Measurements from ENCODE around the gene AGPS. TPM values are rescaled to one million over a fixed set of nuclear protein-coding genes. Genes with fewer than 3 reads are reported as not detected.
A peak's percentile ranks its signal among the peaks of the same experiment; 100 is the strongest.

AGPS gene
- total and polyA plus RNA-seq, 9 of the 15 experiments (the other 6 are each of a cell fraction or from before 2014, with no cell fraction given): 15.5 to 211 (median 63.1) TPM

DNA sequence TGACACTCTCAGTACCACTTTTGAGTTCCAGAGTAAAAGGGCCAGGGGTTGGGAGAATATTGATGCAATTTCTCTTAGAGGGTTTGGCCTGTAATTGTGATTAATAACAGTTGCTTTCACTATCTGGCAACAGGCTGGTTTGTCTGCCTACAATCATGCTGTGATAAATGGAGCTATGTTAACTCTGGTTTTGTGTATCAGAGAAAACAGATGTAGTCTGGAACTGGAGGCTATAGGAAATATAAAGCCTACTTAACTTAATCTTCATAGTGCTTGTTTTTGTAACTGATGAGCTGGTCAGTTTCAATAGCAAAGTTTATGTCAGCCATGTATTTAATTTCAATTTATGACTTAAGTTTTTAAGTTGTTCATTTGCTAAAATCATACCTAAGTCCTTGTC lies 138.0 kb downstream of the AGPS start:
- Histone ChIP-seq H4K20me1 (replicated peaks; ENCODE audit: control insufficient read depth, insufficient read depth, low read length) (no peaks in the 10 kb centered on the region), H3K4me2 (ENCODE audit: insufficient read depth, low read length) (no peak overlapping the region), H3K9ac (ENCODE audit: insufficient read depth in 1 of 2, low read depth in 2 of 2, low read length in 2 of 2) (no peak overlapping the region), H3K4me3 (no peak overlapping the region), H3K79me2 (ENCODE audit: control insufficient read depth, insufficient read depth, low read length) (no peaks in the 10 kb centered on the region), H3K27me3 (ENCODE audit: control insufficient read depth in 2 of 2, insufficient read depth in 2 of 2, low read length in 2 of 2) (no peaks in the 10 kb centered on the region), H3K4me1 (replicated peaks in 1 of 2; ENCODE audit: control insufficient read depth in 2 of 2, insufficient read depth in 2 of 2, low read length in 2 of 2) (no peaks in the 10 kb centered on the region), H3K36me3 (ENCODE audit: control insufficient read depth, insufficient read depth, low read length) (peaks cover 12% of the 10 kb centered on the region; the same call in 1 of the 3 replicates), H3K9me3 (replicated peaks; ENCODE audit: control insufficient read depth, insufficient read depth, low read depth, low read length) (no peaks in the 10 kb centered on the region), H3K27ac (ENCODE audit: extremely low read depth, low read depth, low read length) (no peak overlapping the region), H2AFZ (ENCODE audit: low read depth, low read length) (no peak overlapping the region), H3K9me1 (ENCODE audit: control insufficient read depth, insufficient read depth, low read length) (no peaks in the 10 kb centered on the region)
- in situ Hi-C loops (cut with MboI) (no loop called here), intact Hi-C loops (cut with micrococcal nuclease) (no loop called here)
- FAIRE-seq (no peak), DNase-seq (ENCODE audit: extremely low read depth in 1 of 4, low spot score in 3 of 4) (no peak), ATAC-seq (no peak)
- ChIA-PET CTCF (ENCODE audit: low intra/inter-chr PET ratio) (no interaction called here), POLR2A (interaction anchor here (1.0 to 1.4 kb wide), 2 partner anchors 11 to 18 kb away, joined by 3 to 5 read pairs; no protein-coding TSS in a partner anchor)
- TF ChIP-seq PBX2 (CRISPR knock-in tag; IDR thresholded peaks at IDR 0.05; ENCODE audit: low read depth): no peak
- TF ChIP-seq PBX2 (tag; conservative IDR thresholded peaks at IDR 0.05; ENCODE audit: low read depth): peak; percentile 54; the same call in 1 of the 2 replicates
- TF ChIP-seq, protein P1, sequence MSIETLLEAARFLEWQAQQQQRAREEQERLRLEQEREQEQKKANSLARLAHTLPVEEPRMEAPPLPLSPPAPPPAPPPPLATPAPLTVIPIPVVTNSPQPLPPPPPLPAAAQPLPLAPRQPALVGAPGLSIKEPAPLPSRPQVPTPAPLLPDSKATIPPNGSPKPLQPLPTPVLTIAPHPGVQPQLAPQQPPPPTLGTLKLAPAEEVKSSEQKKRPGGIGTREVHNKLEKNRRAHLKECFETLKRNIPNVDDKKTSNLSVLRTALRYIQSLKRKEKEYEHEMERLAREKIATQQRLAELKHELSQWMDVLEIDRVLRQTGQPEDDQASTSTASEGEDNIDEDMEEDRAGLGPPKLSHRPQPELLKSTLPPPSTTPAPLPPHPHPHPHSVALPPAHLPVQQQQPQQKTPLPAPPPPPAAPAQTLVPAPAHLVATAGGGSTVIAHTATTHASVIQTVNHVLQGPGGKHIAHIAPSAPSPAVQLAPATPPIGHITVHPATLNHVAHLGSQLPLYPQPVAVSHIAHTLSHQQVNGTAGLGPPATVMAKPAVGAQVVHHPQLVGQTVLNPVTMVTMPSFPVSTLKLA (conservative IDR thresholded peaks at IDR 0.05): no peak
- no TSS peak for BruUV-seq (replicated peaks)
